Liver (tissue), 3 donors: ENCODE measurements around the gene XPR1.

ENCODE experiments used
- FOXA1 ChIP-seq: IDR thresholded peaks from 2 replicates; pipeline ENCODE4 v1.6.1; 2016; ENCODE audit warnings: antibody characterized with exemption
- GABPA ChIP-seq, 2 donors: IDR thresholded peaks in 1 of 2; conservative IDR thresholded peaks in 1 of 2; 2 replicates each; pipeline ENCODE4 v1.6.1; 2016; ENCODE audit warnings: antibody characterized with exemption in 2 of 2, mild to moderate bottlenecking in 1 of 2, moderate library complexity in 1 of 2
- RAD21 ChIP-seq, 2 donors: IDR thresholded peaks; 2 replicates each; pipeline ENCODE4 v1.6.1; 2016; ENCODE audit warnings: antibody characterized with exemption in 2 of 2, mild to moderate bottlenecking in 2 of 2
- SP1 ChIP-seq: IDR thresholded peaks from 2 replicates; pipeline ENCODE4 v1.6.1; 2018; ENCODE audit warnings: antibody characterized with exemption, mild to moderate bottlenecking
- TF ChIP-seq, protein P1 (sequence below): fragments of 150-350 bp; IDR thresholded peaks from 2 replicates; pipeline ENCODE4 v1.5.1; 2017; ENCODE audit warnings: improper control_type of control experiment, low read depth, low read length; ENCODE audit not compliant: missing input control
- TF ChIP-seq, protein P2 (sequence below): IDR thresholded peaks from 2 replicates; pipeline ENCODE4 v1.6.1; 2016; ENCODE audit warnings: antibody characterized with exemption
- TF ChIP-seq, protein P3 (sequence below): IDR thresholded peaks from 2 replicates; pipeline ENCODE4 v1.6.1; 2016; ENCODE audit warnings: antibody characterized with exemption, mild to moderate bottlenecking
- TF ChIP-seq, protein P4 (sequence below): IDR thresholded peaks from 2 replicates; pipeline ENCODE4 v1.6.1; 2016; ENCODE audit warnings: antibody characterized with exemption
- donor health status: healthy.
- donor health status: healthy.

DNA sequence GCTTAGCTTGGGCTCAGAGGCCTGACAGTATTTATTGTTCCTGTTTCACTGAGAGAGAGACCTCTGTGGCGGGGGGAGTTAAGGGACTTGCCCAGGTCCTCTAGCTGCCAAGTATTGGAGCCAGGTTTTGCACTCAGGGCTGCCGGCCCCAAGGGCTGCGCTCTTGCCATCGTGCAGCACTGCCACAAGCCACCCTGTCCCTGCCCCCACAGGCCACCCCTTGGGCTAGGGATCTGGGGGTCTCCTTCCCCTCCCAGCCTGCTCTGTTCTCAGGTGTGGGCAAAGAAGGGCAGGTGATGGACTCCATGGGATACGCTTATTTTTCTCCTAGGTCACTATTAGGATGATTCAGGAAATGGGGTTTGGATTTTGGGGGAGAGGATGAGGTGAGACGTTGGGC lies 289.6 kb downstream of the XPR1 start:
- TF ChIP-seq, protein P1, sequence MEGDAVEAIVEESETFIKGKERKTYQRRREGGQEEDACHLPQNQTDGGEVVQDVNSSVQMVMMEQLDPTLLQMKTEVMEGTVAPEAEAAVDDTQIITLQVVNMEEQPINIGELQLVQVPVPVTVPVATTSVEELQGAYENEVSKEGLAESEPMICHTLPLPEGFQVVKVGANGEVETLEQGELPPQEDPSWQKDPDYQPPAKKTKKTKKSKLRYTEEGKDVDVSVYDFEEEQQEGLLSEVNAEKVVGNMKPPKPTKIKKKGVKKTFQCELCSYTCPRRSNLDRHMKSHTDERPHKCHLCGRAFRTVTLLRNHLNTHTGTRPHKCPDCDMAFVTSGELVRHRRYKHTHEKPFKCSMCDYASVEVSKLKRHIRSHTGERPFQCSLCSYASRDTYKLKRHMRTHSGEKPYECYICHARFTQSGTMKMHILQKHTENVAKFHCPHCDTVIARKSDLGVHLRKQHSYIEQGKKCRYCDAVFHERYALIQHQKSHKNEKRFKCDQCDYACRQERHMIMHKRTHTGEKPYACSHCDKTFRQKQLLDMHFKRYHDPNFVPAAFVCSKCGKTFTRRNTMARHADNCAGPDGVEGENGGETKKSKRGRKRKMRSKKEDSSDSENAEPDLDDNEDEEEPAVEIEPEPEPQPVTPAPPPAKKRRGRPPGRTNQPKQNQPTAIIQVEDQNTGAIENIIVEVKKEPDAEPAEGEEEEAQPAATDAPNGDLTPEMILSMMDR: no peak
- TF ChIP-seq SP1 (no peak), GABPA (IDR thresholded peaks at IDR 0.05 in 1 of 2, conservative IDR thresholded peaks at IDR 0.05 in 1 of 2) (no peak), FOXA1 (no peak), RAD21 (IDR thresholded peaks at IDR 0.05) (no peak)
- TF ChIP-seq, protein P2, sequence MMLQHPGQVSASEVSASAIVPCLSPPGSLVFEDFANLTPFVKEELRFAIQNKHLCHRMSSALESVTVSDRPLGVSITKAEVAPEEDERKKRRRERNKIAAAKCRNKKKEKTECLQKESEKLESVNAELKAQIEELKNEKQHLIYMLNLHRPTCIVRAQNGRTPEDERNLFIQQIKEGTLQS: no peak
- TF ChIP-seq, protein P3, sequence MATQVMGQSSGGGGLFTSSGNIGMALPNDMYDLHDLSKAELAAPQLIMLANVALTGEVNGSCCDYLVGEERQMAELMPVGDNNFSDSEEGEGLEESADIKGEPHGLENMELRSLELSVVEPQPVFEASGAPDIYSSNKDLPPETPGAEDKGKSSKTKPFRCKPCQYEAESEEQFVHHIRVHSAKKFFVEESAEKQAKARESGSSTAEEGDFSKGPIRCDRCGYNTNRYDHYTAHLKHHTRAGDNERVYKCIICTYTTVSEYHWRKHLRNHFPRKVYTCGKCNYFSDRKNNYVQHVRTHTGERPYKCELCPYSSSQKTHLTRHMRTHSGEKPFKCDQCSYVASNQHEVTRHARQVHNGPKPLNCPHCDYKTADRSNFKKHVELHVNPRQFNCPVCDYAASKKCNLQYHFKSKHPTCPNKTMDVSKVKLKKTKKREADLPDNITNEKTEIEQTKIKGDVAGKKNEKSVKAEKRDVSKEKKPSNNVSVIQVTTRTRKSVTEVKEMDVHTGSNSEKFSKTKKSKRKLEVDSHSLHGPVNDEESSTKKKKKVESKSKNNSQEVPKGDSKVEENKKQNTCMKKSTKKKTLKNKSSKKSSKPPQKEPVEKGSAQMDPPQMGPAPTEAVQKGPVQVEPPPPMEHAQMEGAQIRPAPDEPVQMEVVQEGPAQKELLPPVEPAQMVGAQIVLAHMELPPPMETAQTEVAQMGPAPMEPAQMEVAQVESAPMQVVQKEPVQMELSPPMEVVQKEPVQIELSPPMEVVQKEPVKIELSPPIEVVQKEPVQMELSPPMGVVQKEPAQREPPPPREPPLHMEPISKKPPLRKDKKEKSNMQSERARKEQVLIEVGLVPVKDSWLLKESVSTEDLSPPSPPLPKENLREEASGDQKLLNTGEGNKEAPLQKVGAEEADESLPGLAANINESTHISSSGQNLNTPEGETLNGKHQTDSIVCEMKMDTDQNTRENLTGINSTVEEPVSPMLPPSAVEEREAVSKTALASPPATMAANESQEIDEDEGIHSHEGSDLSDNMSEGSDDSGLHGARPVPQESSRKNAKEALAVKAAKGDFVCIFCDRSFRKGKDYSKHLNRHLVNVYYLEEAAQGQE: no peak
- TF ChIP-seq, protein P4, sequence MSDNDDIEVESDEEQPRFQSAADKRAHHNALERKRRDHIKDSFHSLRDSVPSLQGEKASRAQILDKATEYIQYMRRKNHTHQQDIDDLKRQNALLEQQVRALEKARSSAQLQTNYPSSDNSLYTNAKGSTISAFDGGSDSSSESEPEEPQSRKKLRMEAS: no peak
